ENCODE results near the gene SLC12A6. TPM values are rescaled to one million over a fixed set of nuclear protein-coding genes. Genes with fewer than 3 reads are reported as not detected.

The SLC12A6 gene
- total RNA-seq, 1 donor from 2014 or later: 20.4 TPM

DNA sequence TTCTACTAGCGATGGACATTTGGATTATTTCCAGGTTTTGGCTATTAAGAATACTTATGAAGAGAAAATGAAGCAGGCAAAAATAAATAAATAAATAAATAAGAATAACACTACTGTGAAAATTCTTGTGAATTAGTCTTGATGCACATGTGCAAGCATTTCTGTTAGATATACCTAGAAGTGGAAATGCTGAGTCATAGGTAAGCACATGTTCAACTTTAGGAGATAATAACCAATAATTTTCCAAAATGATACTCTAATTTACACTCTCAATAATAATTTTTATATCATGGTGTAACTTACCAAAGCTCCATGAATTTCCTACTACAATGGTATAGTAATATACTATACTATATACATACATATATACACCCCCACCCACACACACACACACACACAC, 89.4 kb downstream of the SLC12A6 start:
- Histone ChIP-seq H3K36me3 (ENCODE audit: control insufficient read depth in 3 of 3, insufficient read depth in 3 of 3, low read length in 3 of 3) (peaks cover 13 to 63% (median 59%) of the 10 kb centered on the region in 3 donors), H3K4me1 (ENCODE audit: control insufficient read depth in 3 of 3, insufficient read depth in 3 of 3, low read length in 3 of 3) (no peaks in the 10 kb centered on the region), H3K9ac (ENCODE audit: low read depth in 1 of 3, low read length in 3 of 3) (no peak overlapping the region), H3K27ac (ENCODE audit: low read depth, low read length) (no peak overlapping the region), H3K4me3 (ENCODE audit: low read length in 3 of 3) (no peak overlapping the region), H3K27me3 (ENCODE audit: control insufficient read depth in 3 of 3, insufficient read depth in 3 of 3, low read length in 3 of 3) (no peaks in the 10 kb centered on the region), H3K9me3 (ENCODE audit: control insufficient read depth in 3 of 3, low read length in 3 of 3) (no peaks in the 10 kb centered on the region)

DNA sequence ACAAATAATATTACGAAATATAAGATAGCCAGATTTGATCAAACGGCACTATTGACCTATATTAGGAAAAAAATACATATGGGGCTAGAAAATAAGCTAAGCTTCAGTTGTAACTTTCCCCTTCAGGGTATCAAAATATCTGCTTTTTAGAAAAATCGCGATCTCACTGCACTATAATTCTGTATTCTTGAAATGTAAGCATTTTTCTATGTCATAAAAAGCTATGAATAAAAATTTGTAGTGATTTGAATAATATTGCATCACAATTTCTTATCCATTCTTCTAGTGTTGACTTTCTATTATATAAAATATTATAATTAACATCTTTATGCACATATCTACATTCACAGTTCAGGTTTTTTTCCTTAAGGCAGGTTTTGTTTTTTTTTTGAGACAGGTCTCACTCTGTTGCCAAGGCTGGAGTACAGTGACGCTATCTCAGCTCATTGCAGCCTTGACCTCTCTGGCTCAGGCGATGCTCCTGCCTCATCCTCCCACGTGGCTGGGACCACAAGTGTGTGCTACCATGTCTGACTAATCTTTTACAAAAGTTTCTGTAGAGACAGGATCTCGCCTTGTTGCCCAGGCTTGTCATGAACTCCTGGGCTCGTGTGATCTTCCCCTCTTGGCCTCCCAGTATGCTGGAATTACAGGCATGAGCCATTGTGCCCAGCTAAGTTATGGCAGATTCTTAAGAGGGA, 91.2 kb downstream of the SLC12A6 start:
- Histone ChIP-seq H3K27me3 (ENCODE audit: control insufficient read depth in 3 of 3, insufficient read depth in 3 of 3, low read length in 3 of 3) (no peaks in the 10 kb centered on the region), H3K27ac (ENCODE audit: low read depth, low read length) (no peak overlapping the region), H3K9ac (ENCODE audit: low read depth in 1 of 3, low read length in 3 of 3) (no peak overlapping the region), H3K4me1 (ENCODE audit: control insufficient read depth in 3 of 3, insufficient read depth in 3 of 3, low read length in 3 of 3) (no peaks in the 10 kb centered on the region), H3K36me3 (ENCODE audit: control insufficient read depth in 3 of 3, insufficient read depth in 3 of 3, low read length in 3 of 3) (peaks cover 11 to 54% (median 49%) of the 10 kb centered on the region in 3 donors), H3K9me3 (ENCODE audit: control insufficient read depth in 3 of 3, low read length in 3 of 3) (no peaks in the 10 kb centered on the region), H3K4me3 (ENCODE audit: low read length in 3 of 3) (no peak overlapping the region)

DNA sequence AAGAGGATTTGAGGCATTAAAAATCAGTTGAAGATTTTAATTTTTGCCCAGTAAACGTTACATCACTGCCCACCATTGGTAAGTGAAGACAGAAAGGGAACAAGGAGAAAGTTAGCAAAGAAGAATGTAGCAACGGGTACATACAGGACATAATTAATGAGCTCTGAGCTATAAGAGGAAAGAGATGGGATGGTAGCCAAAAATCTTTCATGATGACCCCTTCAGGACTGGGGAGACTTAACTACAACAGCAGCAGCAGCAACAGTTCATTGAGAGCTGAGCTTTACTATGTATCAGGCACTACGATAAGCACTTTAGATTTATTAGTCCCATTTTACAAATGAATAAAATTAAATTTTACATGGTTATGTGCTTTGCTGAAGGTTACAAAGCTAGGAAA, 94.4 kb downstream of the SLC12A6 start:
- peaks cover 10 to 44% (median 42%) of the 10 kb centered on the region in 3 donors for H3K36me3 ChIP-seq (ENCODE audit: control insufficient read depth in 3 of 3, insufficient read depth in 3 of 3, low read length in 3 of 3)

DNA sequence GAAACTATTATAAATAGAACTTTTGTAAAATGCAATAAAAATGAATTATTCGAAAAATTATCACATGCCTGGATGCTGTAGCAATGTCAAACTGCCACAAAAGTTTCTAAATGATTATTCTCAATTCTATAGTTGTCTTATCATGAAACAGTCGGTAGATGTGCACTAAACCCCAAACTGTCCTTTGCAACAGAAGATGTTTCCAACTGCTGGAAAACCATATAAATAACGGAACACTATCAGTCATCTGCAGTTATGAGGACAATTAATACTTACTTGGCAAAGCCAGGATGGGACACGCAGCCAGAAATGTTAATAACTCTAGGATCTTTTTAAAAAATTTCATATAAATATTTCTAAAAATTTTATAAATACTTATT, 95.3 kb downstream of the SLC12A6 start:
- no peak overlapping the region for H3K27ac ChIP-seq (ENCODE audit: low read depth, low read length)
- no peak overlapping the region for H3K4me3 ChIP-seq (ENCODE audit: low read length in 3 of 3)
- no peak overlapping the region for H3K9ac ChIP-seq (ENCODE audit: low read depth in 1 of 3, low read length in 3 of 3)
- no peaks in the 10 kb centered on the region for H3K27me3 ChIP-seq (ENCODE audit: control insufficient read depth in 3 of 3, insufficient read depth in 3 of 3, low read length in 3 of 3)
- H3K36me3 ChIP-seq (ENCODE audit: control insufficient read depth in 3 of 3, insufficient read depth in 3 of 3, low read length in 3 of 3): peaks cover 14 to 50% (median 50%) of the 10 kb centered on the region in 3 donors
- no peaks in the 10 kb centered on the region for H3K9me3 ChIP-seq (ENCODE audit: control insufficient read depth in 3 of 3, low read length in 3 of 3)
- no peaks in the 10 kb centered on the region for H3K4me1 ChIP-seq (ENCODE audit: control insufficient read depth in 3 of 3, insufficient read depth in 3 of 3, low read length in 3 of 3)

More for the DNA sequence above, 94.4 kb downstream of the SLC12A6 start:
- H3K4me1 ChIP-seq (ENCODE audit: control insufficient read depth in 3 of 3, insufficient read depth in 3 of 3, low read length in 3 of 3): no peaks in the 10 kb centered on the region
- no peak overlapping the region for H3K4me3 ChIP-seq (ENCODE audit: low read length in 3 of 3)
- no peaks in the 10 kb centered on the region for H3K9me3 ChIP-seq (ENCODE audit: control insufficient read depth in 3 of 3, low read length in 3 of 3)
- H3K9ac ChIP-seq (ENCODE audit: low read depth in 1 of 3, low read length in 3 of 3): no peak overlapping the region
- H3K27me3 ChIP-seq (ENCODE audit: control insufficient read depth in 3 of 3, insufficient read depth in 3 of 3, low read length in 3 of 3): no peaks in the 10 kb centered on the region
- no peak overlapping the region for H3K27ac ChIP-seq (ENCODE audit: low read depth, low read length)

DNA sequence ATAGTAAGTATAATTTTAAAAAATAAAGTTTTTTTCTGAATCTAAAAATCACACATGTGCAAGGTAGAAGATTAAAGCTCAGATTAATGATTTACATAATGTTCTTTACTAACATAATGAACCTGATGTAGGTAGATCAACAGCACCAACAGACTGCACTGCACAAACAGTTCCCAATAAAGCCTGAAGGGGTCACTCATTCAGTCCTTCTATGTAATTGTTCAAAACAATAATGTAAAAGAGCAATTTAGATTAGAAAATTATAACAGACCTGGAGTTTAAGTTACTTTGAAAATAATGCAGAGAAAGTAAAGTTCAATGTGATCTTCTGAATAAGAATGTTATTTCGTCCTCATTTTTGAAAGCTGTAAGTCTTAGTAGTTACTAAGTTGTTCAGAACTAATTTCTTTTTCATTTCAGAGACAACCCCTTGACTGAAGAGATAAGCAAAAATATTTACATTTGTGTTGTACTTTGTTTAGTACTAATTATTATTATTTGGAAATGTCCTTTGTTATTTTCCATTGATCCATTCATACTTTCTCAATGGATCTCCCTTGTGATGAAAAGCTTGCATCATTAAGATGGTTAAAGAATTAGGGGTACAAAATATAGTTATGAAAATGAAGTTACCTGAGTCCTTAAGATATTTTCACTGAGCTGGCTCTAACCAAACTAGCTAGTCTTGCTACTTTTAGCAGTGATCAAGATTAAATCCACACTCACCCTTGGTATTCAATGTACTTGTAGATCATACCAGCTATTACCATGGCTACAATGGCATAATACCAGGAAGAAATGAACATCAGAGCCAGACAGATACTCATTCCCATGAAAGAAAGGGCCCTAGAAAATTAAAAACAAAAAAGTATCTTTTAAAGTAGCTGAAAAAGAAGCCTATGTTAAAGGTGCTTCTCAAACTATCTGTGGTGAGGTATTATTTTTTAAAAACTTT, 95.9 kb downstream of the SLC12A6 start:
- peaks cover 17 to 55% (median 52%) of the 10 kb centered on the region in 3 donors for H3K36me3 ChIP-seq (ENCODE audit: control insufficient read depth in 3 of 3, insufficient read depth in 3 of 3, low read length in 3 of 3)

DNA sequence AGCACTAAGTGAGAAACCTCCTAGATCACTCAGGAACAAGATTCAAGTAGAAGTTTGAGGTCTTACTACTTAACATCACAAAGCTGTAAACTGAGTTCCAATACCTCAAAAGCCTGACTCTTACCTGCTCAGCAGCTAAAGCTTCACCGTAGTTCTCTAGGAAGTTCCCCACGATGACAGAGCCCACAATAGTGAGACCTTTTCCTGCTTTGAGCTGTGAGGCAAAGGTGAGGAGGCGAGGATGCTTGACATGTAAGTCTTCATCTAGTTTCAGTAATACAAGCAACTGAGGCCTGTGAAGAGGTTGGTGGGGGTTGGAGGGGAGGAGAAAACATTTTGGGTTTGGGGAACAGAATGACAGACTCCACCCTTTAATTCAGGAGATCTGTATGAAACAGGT, 97.0 kb downstream of the SLC12A6 start:
- Histone ChIP-seq H3K4me1 (ENCODE audit: control insufficient read depth in 3 of 3, insufficient read depth in 3 of 3, low read length in 3 of 3) (no peaks in the 10 kb centered on the region), H3K27ac (ENCODE audit: low read depth, low read length) (no peak overlapping the region), H3K4me3 (ENCODE audit: low read length in 3 of 3) (no peak overlapping the region), H3K9me3 (ENCODE audit: control insufficient read depth in 3 of 3, low read length in 3 of 3) (no peaks in the 10 kb centered on the region), H3K27me3 (ENCODE audit: control insufficient read depth in 3 of 3, insufficient read depth in 3 of 3, low read length in 3 of 3) (no peaks in the 10 kb centered on the region), H3K36me3 (ENCODE audit: control insufficient read depth in 3 of 3, insufficient read depth in 3 of 3, low read length in 3 of 3) (peaks cover 21 to 64% (median 59%) of the 10 kb centered on the region in 3 donors), H3K9ac (ENCODE audit: low read depth in 1 of 3, low read length in 3 of 3) (no peak overlapping the region)

More for the DNA sequence above, 95.9 kb downstream of the SLC12A6 start:
- no peak overlapping the region for H3K4me3 ChIP-seq (ENCODE audit: low read length in 3 of 3)
- no peaks in the 10 kb centered on the region for H3K4me1 ChIP-seq (ENCODE audit: control insufficient read depth in 3 of 3, insufficient read depth in 3 of 3, low read length in 3 of 3)
- H3K27ac ChIP-seq (ENCODE audit: low read depth, low read length): no peak overlapping the region
- no peak overlapping the region for H3K9ac ChIP-seq (ENCODE audit: low read depth in 1 of 3, low read length in 3 of 3)
- H3K9me3 ChIP-seq (ENCODE audit: control insufficient read depth in 3 of 3, low read length in 3 of 3): no peaks in the 10 kb centered on the region
- H3K27me3 ChIP-seq (ENCODE audit: control insufficient read depth in 3 of 3, insufficient read depth in 3 of 3, low read length in 3 of 3): no peaks in the 10 kb centered on the region

DNA sequence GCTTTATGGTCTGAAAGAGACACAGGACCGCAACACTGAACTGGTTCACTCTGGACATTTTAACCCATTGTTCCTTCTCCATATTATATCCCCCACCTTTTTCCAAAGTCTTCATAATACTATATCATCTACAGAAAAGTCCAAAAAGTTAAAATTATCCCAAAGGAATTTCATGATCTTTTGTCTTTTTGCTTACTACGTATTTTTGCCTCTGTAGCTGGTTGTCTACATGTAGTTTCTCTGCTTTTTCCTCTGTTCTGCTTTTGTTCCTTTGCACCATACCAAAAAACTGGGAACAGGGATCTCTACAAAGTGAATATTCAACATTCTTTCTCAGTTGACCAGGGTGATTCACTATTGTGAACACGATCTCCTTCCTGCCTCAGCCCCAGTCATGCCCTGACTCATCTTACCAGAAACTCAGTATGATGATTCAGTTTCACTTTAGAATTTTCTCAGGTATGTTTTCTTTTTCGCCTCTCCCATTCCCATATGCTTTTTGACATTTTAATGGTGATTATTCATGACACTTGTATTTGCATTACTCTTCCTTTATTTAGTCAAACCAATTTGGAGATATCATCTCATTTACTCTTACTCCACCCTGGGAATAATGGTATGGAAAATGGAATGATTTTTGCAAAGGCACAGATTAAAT, 98.3 kb downstream of the SLC12A6 start:
- H3K27ac ChIP-seq (ENCODE audit: low read depth, low read length): no peak overlapping the region
- no peaks in the 10 kb centered on the region for H3K27me3 ChIP-seq (ENCODE audit: control insufficient read depth in 3 of 3, insufficient read depth in 3 of 3, low read length in 3 of 3)
- H3K4me3 ChIP-seq (ENCODE audit: low read length in 3 of 3): no peak overlapping the region
- no peaks in the 10 kb centered on the region for H3K4me1 ChIP-seq (ENCODE audit: control insufficient read depth in 3 of 3, insufficient read depth in 3 of 3, low read length in 3 of 3)
- H3K9ac ChIP-seq (ENCODE audit: low read depth in 1 of 3, low read length in 3 of 3): no peak overlapping the region
- H3K9me3 ChIP-seq (ENCODE audit: control insufficient read depth in 3 of 3, low read length in 3 of 3): no peaks in the 10 kb centered on the region
- peaks cover 22 to 60% (median 57%) of the 10 kb centered on the region in 3 donors for H3K36me3 ChIP-seq (ENCODE audit: control insufficient read depth in 3 of 3, insufficient read depth in 3 of 3, low read length in 3 of 3)

DNA sequence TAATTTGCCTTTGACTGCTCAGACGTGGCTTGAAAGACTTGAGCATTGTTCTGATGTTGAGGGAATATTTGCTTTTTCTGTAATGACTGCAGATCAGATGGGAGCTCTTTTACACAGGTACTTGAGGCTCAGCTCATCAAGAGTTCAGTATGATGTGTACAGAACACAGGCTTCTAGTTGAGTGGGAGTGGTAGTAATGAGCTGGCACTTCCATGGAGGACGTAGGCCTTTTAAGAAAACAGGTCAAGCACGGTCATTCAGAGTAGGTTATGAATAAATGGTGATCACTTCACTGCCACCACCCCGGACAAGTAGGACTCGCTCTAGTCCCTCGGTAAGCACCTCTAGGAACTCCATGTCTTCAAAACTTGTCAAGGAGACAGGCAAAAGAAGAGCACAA, 104.0 kb downstream of the SLC12A6 start:
- Histone ChIP-seq H3K4me1 (ENCODE audit: control insufficient read depth in 3 of 3, insufficient read depth in 3 of 3, low read length in 3 of 3) (no peaks in the 10 kb centered on the region), H3K27me3 (ENCODE audit: control insufficient read depth in 3 of 3, insufficient read depth in 3 of 3, low read length in 3 of 3) (no peaks in the 10 kb centered on the region), H3K9me3 (ENCODE audit: control insufficient read depth in 3 of 3, low read length in 3 of 3) (no peaks in the 10 kb centered on the region), H3K9ac (ENCODE audit: low read depth in 1 of 3, low read length in 3 of 3) (no peak overlapping the region), H3K27ac (ENCODE audit: low read depth, low read length) (no peak overlapping the region), H3K4me3 (ENCODE audit: low read length in 3 of 3) (no peak overlapping the region), H3K36me3 (ENCODE audit: control insufficient read depth in 3 of 3, insufficient read depth in 3 of 3, low read length in 3 of 3) (peaks cover 29 to 60% (median 52%) of the 10 kb centered on the region in 3 donors)

DNA sequence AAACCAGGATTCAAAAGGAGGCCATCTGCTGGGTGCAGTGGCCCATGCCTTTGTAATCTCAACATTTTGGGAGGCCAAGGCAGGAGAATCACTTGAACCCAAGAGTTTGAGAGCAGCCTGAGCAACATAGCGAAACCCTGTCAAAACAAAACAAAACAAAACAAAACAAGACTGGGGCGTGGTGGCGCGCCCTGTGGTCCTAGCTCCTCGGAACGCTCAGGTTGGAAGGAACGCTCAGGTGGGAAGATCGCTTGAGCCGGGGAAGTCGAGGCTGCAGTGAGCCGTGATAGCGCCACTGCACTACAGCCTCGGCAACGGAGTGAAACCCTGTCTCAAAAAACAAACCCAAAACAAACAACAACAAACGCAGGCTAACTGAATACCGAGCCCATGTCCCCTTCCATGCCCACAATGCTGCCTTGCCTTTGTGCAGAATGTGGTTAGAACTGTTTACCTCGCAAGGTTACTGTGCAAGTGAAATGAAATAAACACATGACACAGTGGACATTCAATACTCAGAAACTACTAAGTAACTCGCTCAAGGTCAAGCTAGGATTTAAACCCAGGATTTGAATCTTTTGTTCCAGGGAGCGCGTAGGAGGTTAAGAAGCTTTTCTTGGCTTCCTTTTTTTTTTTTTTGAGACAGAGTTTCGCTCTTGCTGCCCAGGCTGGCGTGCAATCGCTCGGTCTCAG, 113.5 kb downstream of the SLC12A6 start:
- Histone ChIP-seq H3K4me1 (ENCODE audit: control insufficient read depth in 3 of 3, insufficient read depth in 3 of 3, low read length in 3 of 3) (peaks cover 10 to 18% (median 18%) of the 10 kb centered on the region in 3 donors), H3K9ac (ENCODE audit: low read depth in 1 of 3, low read length in 3 of 3) (peak overlapping the region; percentile 94 to 98 (median 95)), H3K27ac (ENCODE audit: low read depth, low read length) (peak overlapping the region; percentile 91), H3K36me3 (ENCODE audit: control insufficient read depth in 3 of 3, insufficient read depth in 3 of 3, low read length in 3 of 3) (peaks cover 11 to 15% (median 12%) of the 10 kb centered on the region in 3 donors), H3K9me3 (ENCODE audit: control insufficient read depth in 3 of 3, low read length in 3 of 3) (no peaks in the 10 kb centered on the region), H3K27me3 (ENCODE audit: control insufficient read depth in 3 of 3, insufficient read depth in 3 of 3, low read length in 3 of 3) (no peaks in the 10 kb centered on the region), H3K4me3 (ENCODE audit: low read length in 3 of 3) (peak overlapping the region; percentile 95 to 100 (median 99))
